ENCODE measurements around the gene WWOX. TPM values are rescaled to one million over a fixed set of nuclear protein-coding genes. Genes with fewer than 3 reads are reported as not detected.

The WWOX gene
- total RNA-seq, 1 donor from 2014 or later = 106 TPM

DNA sequence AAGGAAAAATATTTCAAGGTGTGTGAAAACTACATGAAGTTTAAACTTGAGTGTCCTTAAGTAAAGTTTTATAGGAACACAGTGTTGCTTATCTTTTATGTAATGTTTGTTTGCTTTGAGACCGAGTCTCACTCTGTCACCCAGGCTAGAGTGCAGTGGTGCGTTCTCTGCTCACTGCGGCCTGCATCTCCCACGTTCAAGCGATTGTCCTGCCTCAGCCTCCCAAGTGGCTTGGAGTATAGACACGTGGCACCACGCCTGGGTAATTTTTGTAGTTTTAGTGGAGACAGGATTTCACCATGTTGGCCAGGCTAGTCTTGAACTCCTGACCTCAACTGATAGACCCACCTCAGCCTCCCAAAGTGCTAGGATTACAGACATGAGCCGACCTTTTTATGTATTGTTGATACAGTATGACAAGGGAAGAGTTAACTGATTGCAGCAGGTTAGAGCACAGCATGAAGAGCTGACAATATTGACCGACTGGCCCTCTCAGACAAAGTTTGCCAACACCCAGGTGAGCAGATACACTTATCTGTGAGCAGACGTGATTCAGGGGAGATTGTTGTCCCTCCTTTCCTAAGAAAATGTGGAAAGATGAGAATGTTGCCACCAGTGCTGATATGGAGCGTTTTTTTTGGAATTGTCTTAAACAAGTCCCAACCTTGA, 373.7 kb downstream of the WWOX start:
- Histone ChIP-seq H3K27ac (no peak overlapping the region), H3K36me3 (no peaks in the 10 kb centered on the region), H3K4me1 (no peaks in the 10 kb centered on the region), H3K4me3 (no peak overlapping the region), H3K9me3 (no peaks in the 10 kb centered on the region), H3K27me3 (no peaks in the 10 kb centered on the region)
- intact Hi-C loops (cut with DNase I) = no loop called here
- TF ChIP-seq, protein P1, sequence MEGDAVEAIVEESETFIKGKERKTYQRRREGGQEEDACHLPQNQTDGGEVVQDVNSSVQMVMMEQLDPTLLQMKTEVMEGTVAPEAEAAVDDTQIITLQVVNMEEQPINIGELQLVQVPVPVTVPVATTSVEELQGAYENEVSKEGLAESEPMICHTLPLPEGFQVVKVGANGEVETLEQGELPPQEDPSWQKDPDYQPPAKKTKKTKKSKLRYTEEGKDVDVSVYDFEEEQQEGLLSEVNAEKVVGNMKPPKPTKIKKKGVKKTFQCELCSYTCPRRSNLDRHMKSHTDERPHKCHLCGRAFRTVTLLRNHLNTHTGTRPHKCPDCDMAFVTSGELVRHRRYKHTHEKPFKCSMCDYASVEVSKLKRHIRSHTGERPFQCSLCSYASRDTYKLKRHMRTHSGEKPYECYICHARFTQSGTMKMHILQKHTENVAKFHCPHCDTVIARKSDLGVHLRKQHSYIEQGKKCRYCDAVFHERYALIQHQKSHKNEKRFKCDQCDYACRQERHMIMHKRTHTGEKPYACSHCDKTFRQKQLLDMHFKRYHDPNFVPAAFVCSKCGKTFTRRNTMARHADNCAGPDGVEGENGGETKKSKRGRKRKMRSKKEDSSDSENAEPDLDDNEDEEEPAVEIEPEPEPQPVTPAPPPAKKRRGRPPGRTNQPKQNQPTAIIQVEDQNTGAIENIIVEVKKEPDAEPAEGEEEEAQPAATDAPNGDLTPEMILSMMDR (IDR thresholded peaks at IDR 0.05) = no peak
- no peak for DNase-seq (ENCODE audit: low spot score in 2 of 2)

DNA sequence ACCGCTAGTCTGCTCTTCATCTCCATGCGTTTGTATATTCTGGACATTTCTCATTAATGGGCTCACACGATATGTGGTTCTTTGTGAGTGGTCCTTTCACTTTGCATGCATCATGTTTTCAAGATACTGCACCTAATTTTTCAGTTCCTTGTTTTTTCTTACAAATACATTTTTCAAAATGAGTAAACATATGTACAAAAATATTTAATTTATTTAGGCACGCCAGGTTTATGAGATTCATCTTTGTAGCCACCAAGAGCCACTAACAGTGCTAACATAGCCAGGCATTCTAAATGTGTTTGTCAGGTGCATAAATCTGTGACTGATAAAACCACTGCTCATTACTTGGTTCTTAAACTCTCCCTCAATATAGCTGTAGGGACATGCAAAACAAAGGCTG, 375.3 kb downstream of the WWOX start:
- Histone ChIP-seq H3K4me3 (no peak overlapping the region), H3K27ac (no peak overlapping the region), H3K27me3 (no peaks in the 10 kb centered on the region), H3K4me1 (no peaks in the 10 kb centered on the region), H3K9me3 (no peaks in the 10 kb centered on the region), H3K36me3 (no peaks in the 10 kb centered on the region)
- TF ChIP-seq, protein P1 (IDR thresholded peaks at IDR 0.05) = no peak
- intact Hi-C loops (cut with DNase I) = no loop called here
- DNase-seq (ENCODE audit: low spot score in 2 of 2) = no peak

DNA sequence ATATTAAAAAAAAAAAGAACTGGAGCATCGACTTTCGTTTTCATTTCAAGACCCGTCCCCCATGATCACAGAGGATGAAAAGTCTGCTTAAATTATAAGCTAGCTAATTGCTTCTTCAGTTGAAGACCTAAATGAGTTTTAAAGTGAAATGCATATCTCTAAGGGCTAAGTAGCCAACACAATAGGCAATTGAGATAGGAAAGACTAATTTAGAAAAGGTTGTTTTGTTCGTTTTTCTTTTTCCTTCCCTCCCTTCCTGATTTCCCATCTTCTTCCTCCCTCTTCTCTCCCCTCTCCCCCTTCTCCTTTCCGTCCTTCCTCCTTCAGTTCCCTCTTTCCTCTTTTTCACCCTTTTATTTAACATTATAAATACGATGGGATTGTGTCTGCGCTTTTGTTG, 377.2 kb downstream of the WWOX start:
- Histone ChIP-seq H3K9me3 (no peaks in the 10 kb centered on the region), H3K36me3 (no peaks in the 10 kb centered on the region), H3K27me3 (no peaks in the 10 kb centered on the region), H3K27ac (no peak overlapping the region), H3K4me3 (no peak overlapping the region), H3K4me1 (no peaks in the 10 kb centered on the region)
- no peak for DNase-seq (ENCODE audit: low spot score in 2 of 2)
- intact Hi-C loops (cut with DNase I) = no loop called here
- TF ChIP-seq, protein P1 (IDR thresholded peaks at IDR 0.05) = no peak

DNA sequence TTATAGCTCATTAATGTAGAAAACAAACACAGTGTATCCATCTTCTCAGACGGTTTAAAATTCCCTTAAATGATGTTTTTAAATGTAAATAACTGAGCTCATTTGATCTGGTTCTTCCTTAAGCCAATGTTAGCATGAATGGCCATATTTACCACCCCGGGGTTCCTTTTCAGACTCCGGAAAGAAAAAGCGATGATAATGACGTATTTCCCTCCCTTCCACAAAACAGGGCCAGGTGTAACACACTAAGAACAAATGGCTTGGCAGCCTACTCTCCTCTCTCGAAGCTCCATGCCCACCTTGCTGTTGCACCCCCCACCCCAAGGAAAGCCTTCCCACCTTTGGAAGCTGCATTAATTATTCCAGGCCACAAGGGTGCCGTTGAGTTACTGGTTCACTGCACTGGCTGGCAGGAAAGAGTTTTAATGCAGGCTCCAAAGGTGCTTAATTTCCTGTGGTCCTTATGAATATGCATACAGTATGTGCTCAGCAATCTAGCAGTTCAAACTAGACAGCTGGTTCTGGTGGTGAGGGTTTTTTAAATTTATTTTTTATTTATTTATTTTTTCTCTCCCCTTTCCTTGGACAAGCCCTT, 378.9 kb downstream of the WWOX start:
- H3K27ac ChIP-seq = no peak overlapping the region
- H3K9me3 ChIP-seq = no peaks in the 10 kb centered on the region
- no peak overlapping the region for H3K4me3 ChIP-seq
- TF ChIP-seq, protein P1 (IDR thresholded peaks at IDR 0.05) = peak in 1 of 3 experiments; percentile 41
- no peaks in the 10 kb centered on the region for H3K4me1 ChIP-seq
- intact Hi-C loops (cut with DNase I) = no loop called here
- H3K36me3 ChIP-seq = no peaks in the 10 kb centered on the region
- no peak for DNase-seq (ENCODE audit: low spot score in 2 of 2)
- no peaks in the 10 kb centered on the region for H3K27me3 ChIP-seq

DNA sequence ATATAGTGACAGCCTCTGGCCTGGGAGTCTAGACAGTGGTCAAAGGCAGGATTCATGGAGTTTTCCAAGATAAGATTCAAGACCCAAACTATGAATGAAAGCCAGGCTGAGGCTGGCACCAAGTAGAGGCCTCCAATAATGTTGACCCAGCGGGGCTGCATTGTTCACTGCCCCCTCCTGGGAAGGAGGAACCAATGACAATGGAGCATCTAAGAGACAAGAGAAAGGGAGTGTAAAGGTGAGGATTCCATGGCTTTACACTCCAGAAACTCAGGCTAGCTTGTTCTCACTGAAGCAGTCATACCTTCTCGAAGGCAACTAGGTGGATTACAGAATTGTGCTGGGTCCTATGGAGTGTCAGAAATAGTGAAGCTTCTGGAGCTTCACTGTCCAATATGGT, 380.3 kb downstream of the WWOX start:
- intact Hi-C loops (cut with DNase I) = no loop called here
- no peaks in the 10 kb centered on the region for H3K4me1 ChIP-seq
- H3K36me3 ChIP-seq = no peaks in the 10 kb centered on the region
- no peak overlapping the region for H3K27ac ChIP-seq
- TF ChIP-seq, protein P1 (IDR thresholded peaks at IDR 0.05) = no peak
- H3K27me3 ChIP-seq = no peaks in the 10 kb centered on the region
- no peaks in the 10 kb centered on the region for H3K9me3 ChIP-seq
- H3K4me3 ChIP-seq = no peak overlapping the region
- no peak for DNase-seq (ENCODE audit: low spot score in 2 of 2)
